K562 (cell line): ENCODE results near the gene RNF217.

Experiments
- BCLAF1 ChIP-seq, 2 experiments: fragments of 450-650 bp in 1 of 2; IDR thresholded peaks; 2 replicates each; pipeline ENCODE4 v1.6.1; 2011 to 2017; ENCODE audit warnings: low read depth in 2 of 2, antibody characterized with exemption in 1 of 2, borderline replicate concordance in 1 of 2, low read length in 1 of 2, mild to moderate bottlenecking in 1 of 2, mixed read lengths in 1 of 2; ENCODE audit not compliant: control insufficient read depth in 1 of 2
- CTCF ChIP-seq, 3 experiments: IDR thresholded peaks in 2 of 3; conservative IDR thresholded peaks in 1 of 3; 2 replicates each; pipeline ENCODE4 v1.5.1; 2011 to 2012; ENCODE audit warnings: low read length in 3 of 3, mild to moderate bottlenecking in 3 of 3, control low read depth in 2 of 3, improper control_type of control experiment in 1 of 3, inconsistent platforms in 1 of 3, low read depth in 1 of 3, mixed read lengths in 1 of 3, moderate library complexity in 1 of 3; ENCODE audit not compliant: insufficient read depth in 2 of 3
- TCF7L2 ChIP-seq: fragments of 150-350 bp; IDR thresholded peaks from 2 replicates; pipeline ENCODE4 v1.6.1; 2016; ENCODE audit warnings: low read depth, mild to moderate bottlenecking, low read length, moderate library complexity

GRCh38 chr6:124974771-124975377 is 12.6 kb downstream of the RNF217 start:
- TF ChIP-seq BCLAF1 (IDR thresholded peaks at IDR 0.05; ENCODE audit: borderline replicate concordance in 1 of 2, control insufficient read depth in 1 of 2, low read depth in 2 of 2, low read length in 1 of 2) (no peak), TCF7L2 (no peak), CTCF (IDR thresholded peaks at IDR 0.05 in 2 of 3, conservative IDR thresholded peaks at IDR 0.05 in 1 of 3; ENCODE audit: insufficient read depth in 2 of 3, low read depth in 1 of 3, low read length in 3 of 3) (no peak)
